Measurements from ENCODE around the gene PHKA2. TPM values are rescaled to one million over a fixed set of nuclear protein-coding genes. Genes with fewer than 3 reads are reported as not detected.
A peak's percentile ranks its signal among the peaks of the same experiment; 100 is the strongest.

PHKA2 gene
- total RNA-seq, 1 donor, result 8.2 TPM

DNA sequence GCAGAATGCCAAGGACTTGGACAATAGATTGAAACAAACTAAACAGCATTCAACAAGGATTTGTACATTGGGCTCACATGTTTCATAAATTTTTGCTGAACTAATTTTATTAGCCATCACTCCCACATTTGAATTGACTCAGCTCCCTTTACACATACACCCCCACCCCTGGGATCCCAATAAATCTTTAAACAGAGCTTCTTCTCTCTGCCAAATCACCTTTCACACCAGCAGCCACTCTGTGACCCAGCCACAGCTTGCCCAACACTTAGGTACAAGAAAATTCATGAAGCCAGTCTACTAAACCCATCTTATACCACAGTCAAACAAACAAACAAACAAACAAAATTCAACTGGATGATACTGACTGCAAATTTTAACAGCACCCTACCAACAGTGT, 21.6 kb downstream of the PHKA2 start:
- DNase-seq (ENCODE audit: low read depth), result no peak
- TF ChIP-seq, protein P1, sequence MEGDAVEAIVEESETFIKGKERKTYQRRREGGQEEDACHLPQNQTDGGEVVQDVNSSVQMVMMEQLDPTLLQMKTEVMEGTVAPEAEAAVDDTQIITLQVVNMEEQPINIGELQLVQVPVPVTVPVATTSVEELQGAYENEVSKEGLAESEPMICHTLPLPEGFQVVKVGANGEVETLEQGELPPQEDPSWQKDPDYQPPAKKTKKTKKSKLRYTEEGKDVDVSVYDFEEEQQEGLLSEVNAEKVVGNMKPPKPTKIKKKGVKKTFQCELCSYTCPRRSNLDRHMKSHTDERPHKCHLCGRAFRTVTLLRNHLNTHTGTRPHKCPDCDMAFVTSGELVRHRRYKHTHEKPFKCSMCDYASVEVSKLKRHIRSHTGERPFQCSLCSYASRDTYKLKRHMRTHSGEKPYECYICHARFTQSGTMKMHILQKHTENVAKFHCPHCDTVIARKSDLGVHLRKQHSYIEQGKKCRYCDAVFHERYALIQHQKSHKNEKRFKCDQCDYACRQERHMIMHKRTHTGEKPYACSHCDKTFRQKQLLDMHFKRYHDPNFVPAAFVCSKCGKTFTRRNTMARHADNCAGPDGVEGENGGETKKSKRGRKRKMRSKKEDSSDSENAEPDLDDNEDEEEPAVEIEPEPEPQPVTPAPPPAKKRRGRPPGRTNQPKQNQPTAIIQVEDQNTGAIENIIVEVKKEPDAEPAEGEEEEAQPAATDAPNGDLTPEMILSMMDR (IDR thresholded peaks at IDR 0.05; ENCODE audit: insufficient read depth, low read depth, low read length), result no peak
- no peak overlapping the region for H3K4me3 ChIP-seq (ENCODE audit: low read depth, low read length)

DNA sequence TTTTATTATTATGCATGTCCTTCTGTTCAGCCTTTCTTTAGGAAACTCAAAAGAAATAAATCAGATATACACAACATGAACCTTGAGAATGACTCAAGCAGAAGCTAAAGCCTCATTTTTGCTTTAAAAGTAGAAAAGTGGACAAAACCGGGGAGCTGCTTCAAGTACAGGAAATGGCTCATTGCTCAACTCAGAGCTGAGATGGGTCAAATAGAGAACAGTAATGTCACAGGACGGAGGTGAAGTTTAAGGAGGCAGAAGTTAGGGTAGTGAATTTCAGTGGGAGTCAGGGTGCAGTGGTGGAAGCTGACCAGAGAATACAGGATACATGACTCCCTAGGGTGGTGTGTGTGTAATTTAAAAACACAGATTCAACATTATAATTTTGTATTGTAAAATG, 22.2 kb downstream of the PHKA2 start:
- H3K4me3 ChIP-seq (ENCODE audit: low read depth, low read length), result no peak overlapping the region
- DNase-seq (ENCODE audit: low read depth), result peak; percentile 48
- TF ChIP-seq, protein P1 (IDR thresholded peaks at IDR 0.05; ENCODE audit: insufficient read depth, low read depth, low read length), result no peak

DNA sequence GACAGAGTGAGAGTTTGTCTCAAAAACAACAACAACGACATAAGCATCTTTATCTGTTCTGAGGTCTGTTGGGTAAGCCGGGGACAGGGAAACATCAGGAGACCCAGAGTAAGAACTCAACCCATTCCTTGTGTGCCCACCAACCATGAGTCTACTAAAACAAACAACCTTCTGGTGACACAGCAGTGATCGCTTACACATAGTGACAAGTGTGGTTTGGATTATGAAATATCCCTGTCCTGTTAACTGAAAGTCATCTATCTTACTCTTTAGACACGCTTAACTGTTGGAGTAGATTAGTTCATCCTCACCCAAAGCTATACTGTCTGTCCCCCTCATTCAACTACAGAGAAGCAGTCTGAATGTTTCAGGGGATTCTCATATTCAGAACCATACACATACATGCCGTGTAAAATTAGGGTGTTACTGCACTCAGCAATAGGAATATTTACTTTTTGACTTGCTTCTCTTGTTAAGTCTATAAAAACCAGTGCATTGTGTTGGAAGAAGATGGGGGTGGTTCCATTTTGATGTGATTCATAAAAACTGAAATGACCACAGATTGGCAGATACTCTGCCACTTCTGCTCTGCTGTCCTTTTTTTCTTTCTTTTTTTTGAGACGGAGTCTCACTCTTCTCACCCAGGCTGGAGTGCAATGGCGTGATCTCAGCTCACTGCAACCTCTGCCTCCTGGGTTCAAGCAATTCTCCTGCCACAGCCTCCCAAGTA, 27.4 kb downstream of the PHKA2 start:
- TF ChIP-seq, protein P1 (IDR thresholded peaks at IDR 0.05; ENCODE audit: insufficient read depth, low read depth, low read length), result no peak
- DNase-seq (ENCODE audit: low read depth), result no peak
- H3K4me3 ChIP-seq (ENCODE audit: low read depth, low read length), result no peak overlapping the region

DNA sequence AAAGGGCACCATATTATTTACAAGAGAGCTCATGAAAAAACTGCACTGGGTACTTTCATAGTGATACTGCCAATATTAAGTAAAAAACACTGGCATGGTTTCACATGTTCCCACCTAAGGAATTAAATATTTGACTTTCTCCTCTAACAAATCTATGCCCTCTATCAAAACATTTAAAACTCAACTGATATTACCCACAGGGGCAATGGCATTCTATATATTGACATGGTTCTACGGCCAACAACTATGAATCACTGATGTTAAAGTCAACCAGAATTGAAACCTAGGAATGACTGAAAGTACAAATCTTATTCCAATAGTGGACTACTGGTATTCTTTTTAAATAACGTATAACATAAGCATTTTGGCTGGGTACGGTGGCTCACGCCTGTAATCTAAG, 28.2 kb downstream of the PHKA2 start:
- TF ChIP-seq, protein P1 (IDR thresholded peaks at IDR 0.05; ENCODE audit: insufficient read depth, low read depth, low read length), result no peak
- DNase-seq (ENCODE audit: low read depth), result no peak
- no peak overlapping the region for H3K4me3 ChIP-seq (ENCODE audit: low read depth, low read length)

DNA sequence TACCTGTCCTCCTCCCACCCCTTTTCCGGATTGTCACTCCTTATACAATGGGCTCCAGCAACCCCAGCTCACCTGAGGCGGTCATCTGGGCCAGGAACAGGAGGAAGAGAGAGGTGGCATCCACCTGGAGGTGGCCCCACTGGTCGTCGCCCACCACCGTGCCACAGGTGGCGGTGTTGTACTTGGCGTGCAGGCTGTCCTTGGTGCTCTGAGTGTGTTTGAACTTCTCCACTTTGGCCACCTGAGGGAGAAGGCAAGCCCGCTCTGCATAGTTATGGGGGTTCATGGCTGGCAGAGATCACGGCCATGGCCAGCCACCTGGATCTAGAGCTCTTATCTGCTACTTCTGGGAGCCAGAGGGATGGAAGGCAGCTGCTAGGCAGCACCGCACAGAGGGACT, 32.9 kb downstream of the PHKA2 start:
- no peak for DNase-seq (ENCODE audit: low read depth)
- H3K4me3 ChIP-seq (ENCODE audit: low read depth, low read length), result no peak overlapping the region
- TF ChIP-seq, protein P1 (IDR thresholded peaks at IDR 0.05; ENCODE audit: insufficient read depth, low read depth, low read length), result no peak

DNA sequence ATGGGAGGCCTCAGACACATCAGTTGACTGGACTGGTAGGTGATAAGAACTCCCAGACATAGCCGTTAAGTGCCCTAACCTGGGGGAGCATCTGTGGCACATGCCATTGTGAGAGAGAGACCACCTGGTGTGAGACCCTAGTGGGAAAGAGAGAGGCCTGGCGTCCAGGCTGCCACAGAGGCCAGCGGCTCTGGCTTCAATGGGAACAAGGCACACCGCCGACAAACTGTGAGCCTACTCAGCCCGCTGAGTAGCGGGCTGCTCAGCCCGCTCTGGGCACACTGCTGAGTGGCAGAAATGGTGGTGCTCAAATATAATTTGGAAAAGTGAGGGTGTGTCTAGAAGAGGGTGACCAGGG, 34.0 kb downstream of the PHKA2 start:
- DNase-seq (ENCODE audit: low read depth), result no peak
- no peak overlapping the region for H3K4me3 ChIP-seq (ENCODE audit: low read depth, low read length)
- TF ChIP-seq, protein P1 (IDR thresholded peaks at IDR 0.05; ENCODE audit: insufficient read depth, low read depth, low read length), result no peak
